Esophagus squamous epithelium (tissue), 4 donors: ENCODE results near the gene ARMH3.

Experiments
- CTCF ChIP-seq, 6 experiments: fragments of 450-650 bp in 4 of 6; fragments of 200-600 bp in 2 of 6; sonication (generic) in 2 of 6; IDR thresholded peaks; one replicate each; pipeline ENCODE4 v1.5.1; 2016 to 2019; ENCODE audit warnings: antibody characterized with exemption in 6 of 6, mild to moderate bottlenecking in 4 of 6, moderate library complexity in 4 of 6
- POLR2A ChIP-seq, 4 donors: fragments of 450-650 bp; IDR thresholded peaks; one replicate each; pipeline ENCODE4 v1.6.1; 2017; ENCODE audit warnings: antibody characterized with exemption in 4 of 4, mild to moderate bottlenecking in 4 of 4, moderate library complexity in 3 of 4

- TF ChIP-seq POLR2A (IDR thresholded peaks at IDR 0.05) (no peak), CTCF (IDR thresholded peaks at IDR 0.05) (no peak)
Observed at GRCh38 chr10:101858723-101859500, 197.1 kb downstream of the ARMH3 start.
